Germinal center (tissue), 1 donor: Measurements from ENCODE around the gene ABCA12.

Experiments
- DNase-seq: peaks from one replicate; pipeline ENCODE4 v3.0.0; 2012; ENCODE audit warnings: mixed read lengths, low spot score

The ABCA12 gene

DNA sequence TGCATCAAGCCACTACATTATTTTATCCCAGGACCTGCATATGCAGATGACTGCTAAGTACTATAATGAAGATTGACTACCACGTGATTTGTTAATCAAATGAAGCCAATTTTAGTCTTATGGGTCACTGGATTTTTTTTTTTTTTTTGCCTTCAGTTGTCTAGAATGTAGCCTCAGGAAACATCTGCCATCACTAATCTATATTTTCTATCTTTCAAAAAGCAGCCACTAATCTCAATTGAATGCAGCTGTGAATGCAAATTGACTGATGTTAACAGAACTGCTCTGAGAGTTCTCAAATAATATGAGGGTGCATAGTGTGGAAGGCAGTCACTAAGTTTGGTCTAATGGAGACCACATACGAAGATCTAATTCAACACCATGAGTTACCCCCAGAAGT is 106.3 kb downstream of the ABCA12 start:
- DNase-seq, result no peak

- no peak for DNase-seq
Observed at GRCh38 chr2:215031321-215031720, 107.1 kb downstream of the ABCA12 start.

GRCh38 chr2:215029936-215030335 is 108.5 kb downstream of the ABCA12 start:
- no peak for DNase-seq

- DNase-seq, result no peak
Observed at GRCh38 chr2:215028231-215028630, 110.2 kb downstream of the ABCA12 start.

- DNase-seq, result no peak
Observed at GRCh38 chr2:215027779-215028178, 110.6 kb downstream of the ABCA12 start.

DNA sequence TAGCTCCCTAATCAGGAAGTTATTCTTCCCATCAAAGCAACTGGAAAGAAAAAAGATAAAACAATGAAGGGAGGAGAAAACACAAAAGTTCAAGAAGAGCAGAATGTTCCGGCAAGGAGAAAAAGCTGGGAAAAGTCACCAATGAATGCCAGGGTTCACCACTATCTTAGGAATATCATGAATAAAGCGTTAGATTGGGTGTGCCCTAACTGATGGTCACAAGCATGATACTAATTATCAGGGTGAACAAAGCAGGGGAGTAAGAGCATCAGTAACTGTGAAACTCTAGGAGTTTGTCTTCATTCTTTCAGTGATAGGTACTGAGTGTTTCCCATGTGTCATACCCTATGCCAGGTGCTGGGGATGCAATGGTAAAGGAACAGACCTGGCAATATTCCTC is 115.5 kb downstream of the ABCA12 start:
- no peak for DNase-seq

DNA sequence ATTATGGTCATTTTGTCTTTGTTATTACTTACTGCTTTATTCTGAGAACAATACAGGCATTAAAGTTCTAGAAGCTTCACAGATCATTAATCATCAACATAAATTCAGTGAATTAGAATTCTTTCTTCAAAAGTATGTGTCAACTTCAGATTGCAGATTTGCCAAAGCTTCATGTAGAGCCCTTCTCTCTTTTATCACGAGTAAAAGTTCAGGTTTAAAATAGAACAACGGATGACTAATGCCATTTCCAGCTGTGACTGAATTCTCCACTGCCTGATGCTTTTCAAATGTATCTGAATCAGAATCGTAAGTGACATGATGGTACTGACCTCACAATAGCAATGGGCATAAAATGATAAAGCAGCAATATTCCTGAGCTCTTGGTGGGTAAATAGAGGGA is 116.0 kb downstream of the ABCA12 start:
- DNase-seq, result no peak

GRCh38 chr2:215020283-215020682 is 118.1 kb downstream of the ABCA12 start:
- no peak for DNase-seq

DNA sequence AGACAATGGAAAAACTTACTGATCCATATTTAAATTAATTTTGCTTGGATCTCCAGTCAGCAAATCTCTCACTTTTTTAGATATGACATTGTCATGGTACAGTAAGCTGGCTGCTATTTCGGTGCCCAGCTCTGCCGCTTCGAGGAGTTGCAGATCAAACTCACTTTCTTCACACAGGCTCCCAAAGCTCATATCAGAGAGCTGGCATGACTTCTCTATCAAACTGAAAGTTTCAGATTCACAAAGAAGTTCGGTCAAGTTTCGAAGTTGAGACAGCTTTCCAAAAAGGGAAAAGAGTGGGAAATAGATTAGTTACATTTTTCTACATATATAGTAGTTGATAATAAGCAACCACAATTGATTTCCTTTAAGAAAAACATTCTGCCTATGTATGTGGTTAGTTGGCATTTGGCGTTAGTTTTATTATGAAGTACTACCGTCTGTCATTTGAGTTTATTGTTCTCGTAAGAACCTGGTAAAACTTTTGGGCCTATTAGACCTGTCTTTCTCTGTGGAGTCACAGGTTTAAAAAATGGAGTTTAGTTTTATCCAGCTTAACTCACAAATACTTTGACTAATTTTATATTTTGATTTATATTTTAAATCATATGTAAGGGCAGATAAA is 118.8 kb downstream of the ABCA12 start:
- no peak for DNase-seq

DNA sequence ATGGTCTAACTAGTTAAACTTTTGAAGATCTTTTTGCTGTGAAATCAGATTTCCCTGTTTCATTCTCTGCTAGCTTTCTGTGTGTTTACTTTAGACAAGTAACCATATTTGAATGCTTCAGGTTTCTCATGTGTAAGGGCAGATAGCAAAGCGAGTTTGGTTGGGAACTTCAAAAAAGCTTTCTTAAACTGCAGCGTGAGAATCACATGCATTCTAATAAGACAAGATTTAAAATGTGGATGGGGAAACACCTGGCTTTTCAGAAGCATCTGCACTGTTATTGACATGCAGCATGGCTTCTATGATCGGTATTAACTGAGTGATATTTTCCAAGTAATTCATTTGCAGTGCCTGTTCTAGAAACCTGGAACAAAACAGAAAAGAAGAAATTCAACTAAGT is 119.3 kb downstream of the ABCA12 start:
- DNase-seq, result no peak

DNA sequence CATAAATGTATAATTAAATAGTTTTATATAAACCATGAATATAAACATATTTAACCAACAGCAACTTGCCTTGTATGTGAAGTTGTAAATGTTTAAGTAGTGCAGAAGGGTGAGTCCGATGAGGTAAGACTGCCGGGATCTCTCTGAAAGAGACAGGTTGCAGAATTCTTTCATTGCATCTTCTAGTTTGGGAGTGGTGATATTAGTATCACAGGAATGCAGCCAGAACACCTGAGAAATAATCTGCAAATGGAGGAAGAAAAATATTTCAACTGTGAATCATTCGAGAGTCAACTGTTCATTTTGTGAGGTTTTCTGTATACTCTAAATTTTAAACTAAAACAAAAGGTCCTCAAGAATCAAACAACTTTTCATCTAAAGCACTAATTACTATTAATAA is 123.0 kb downstream of the ABCA12 start:
- DNase-seq, result no peak

GRCh38 chr2:215010390-215010789 is 128.0 kb downstream of the ABCA12 start:
- no peak for DNase-seq

GRCh38 chr2:215003001-215003400 is 135.4 kb downstream of the ABCA12 start:
- no peak for DNase-seq

DNA sequence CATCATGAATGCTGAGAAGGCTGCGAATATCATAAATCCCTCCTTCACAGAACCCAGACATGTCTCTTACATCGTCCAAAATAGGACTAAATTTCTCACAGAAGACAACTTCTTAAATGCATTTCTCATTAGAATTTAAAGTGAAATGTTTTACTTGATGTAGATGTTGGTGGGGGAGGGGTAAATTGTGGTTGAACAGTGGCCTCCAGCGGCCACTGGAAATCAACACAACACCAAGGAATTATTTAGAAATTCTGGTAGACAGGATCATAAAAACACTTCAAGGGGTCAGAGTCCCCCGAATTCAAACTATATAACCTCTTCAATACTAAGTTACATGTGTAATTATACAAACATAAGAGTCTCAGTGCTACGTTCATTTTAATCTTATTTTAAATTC is 135.9 kb downstream of the ABCA12 start:
- DNase-seq, result peak; percentile 8

GRCh38 chr2:215000721-215001120 is 137.7 kb downstream of the ABCA12 start:
- no peak for DNase-seq

DNA sequence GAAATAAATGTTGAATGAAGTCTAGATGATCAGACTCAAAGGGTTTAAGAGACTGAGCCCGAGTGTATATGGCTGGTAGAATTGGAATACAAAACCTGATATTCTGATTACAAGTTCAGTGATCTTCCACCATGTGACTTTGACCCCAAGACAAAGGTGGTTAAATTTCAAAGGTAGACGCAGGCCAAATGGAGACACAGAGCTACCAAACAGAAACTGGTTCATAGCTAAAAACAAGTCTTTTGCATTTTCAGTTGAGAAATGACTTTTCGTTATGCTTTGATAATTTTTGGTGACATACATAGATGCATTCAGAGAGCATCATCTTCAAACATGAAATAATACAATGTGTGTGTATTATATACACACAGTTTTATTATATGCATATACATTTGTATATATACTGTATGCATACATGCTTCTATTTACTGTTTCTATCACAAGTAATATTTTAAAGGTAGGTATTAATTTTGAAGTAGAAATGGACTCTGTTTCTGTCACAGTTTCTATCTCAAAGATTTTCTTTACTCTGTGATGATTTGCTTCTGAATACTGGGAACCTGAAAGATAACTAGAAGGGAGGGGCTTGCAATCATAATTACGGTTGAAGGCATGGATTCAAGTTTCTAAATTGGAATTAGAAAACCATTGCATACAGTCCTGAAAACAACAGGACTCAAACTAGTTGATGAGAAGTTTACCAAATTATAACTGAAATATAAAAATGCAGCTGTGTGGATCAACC is 142.3 kb downstream of the ABCA12 start:
- peak; percentile 10 for DNase-seq

- DNase-seq, result no peak
Observed at GRCh38 chr2:214995409-214995808, 143.0 kb downstream of the ABCA12 start.

- DNase-seq, result no peak
Observed at GRCh38 chr2:214992911-214993310, 145.5 kb downstream of the ABCA12 start.

DNA sequence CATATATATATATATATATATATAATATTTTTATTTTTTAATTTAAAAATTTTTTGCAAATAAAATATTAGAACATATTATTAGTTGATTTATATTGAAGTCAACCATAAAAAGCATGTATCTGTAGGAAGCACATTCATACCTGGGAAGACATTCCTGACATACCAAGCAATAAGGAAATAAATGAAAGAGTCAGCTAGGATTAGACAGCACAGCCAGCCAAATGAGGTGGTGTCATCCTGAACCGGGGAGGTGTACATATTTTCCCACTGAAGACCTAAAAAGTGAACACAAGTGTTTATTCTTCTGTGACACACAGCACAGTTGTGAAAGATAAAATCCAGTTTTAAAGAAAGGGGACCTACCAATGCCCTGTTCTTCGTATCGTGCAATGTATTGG is 149.2 kb downstream of the ABCA12 start:
- no peak for DNase-seq

DNA sequence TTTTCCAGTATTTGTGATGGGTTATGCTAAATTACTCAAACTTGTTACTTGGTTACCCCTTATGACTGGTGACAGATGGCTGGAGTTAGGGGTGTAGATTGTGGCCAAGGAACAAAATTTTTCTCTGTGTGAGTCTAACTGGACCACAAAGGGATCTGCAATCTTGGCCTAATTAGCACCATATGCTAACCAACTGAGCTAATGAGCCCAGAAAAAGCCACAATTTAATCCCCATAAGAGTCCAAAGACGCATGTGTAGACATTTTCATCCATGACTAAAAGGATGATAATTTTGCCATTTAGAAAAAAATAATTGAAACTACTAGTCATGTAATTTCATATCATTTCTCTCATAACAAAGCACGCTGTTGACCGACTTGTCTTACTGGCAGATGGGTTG is 151.2 kb downstream of the ABCA12 start:
- DNase-seq, result no peak

DNA sequence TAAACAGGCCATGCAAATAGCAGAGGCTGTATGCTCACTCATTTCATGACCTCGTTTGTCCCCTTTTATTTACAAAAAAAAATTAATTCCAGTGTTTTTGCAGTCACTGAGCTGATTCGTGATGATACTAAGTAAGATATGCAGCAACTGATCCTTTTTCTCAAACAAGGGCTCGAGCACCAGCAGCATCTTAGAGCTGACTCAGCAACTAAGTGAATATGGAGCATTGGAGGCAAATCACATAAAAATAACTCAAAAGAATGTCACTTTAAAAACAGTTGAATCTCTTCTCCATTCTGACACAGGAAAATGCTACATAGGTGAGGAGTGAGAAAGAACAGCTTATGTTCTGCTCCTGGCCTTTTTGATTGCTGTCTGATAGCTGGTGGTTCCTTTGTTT is 152.8 kb downstream of the ABCA12 start:
- DNase-seq, result no peak

DNA sequence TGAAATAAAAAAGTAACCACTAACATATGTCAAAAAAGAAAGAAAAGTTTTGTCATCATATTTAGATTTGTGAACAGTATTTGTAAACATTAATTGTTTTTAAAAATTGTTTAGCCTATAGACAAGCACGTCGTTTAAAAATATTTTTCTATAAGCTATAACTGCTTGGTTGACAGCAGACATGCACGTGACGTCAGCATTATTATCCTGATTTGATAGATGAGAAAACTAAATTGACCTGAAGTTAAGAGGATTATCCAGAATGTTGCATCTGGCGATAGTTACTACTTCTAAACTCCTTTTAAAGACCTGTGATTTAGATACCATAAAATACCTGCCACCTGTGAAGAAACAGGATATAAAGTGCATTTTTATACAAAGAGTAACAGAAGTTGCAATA is 172.0 kb downstream of the ABCA12 start:
- no peak for DNase-seq

DNA sequence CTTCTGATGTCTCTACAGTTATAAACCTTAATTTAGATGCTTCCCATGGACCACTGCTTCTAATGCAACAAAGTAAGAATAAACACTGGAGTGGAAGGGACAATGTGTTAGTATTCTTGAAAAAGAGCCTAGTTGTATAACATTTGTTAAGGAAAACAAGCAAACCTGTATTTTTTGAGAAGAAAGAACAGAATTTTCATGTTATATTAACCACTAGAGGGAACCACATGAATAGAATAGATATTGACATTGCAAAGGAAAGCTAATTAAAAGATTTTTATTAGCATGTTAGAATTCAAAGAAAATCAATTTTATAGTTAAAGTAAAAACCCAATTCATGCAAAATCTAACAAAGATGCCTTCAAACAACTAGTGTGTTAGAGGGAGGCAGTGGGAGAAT is 177.7 kb downstream of the ABCA12 start:
- DNase-seq, result no peak

DNA sequence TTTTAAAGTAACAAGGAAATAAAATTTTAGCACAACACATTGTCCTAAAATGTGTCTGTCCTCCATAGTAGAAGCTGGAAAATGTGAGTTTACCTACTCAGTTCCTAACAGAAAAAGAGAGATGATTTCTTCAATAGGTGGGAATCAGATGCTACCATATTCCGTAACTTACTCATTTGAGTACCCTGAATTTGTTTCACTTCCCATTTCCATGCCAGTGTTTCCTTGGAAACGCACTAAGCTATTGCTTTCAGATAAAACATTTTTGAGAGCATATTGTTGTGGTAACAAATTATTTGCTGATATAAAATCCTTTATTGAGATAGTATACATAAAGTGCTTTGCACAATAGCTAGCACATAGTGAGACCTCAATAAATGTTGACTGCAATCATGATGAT is 191.5 kb downstream of the ABCA12 start:
- DNase-seq, result no peak
